Measurements from ENCODE around the gene SLC22A7.

SLC22A7 gene

GRCh38 chr6:43273707-43274106, 24.4 kb upstream of the SLC22A7 start:
- TF ChIP-seq CTCF (IDR thresholded peaks at IDR 0.05; ENCODE audit: insufficient read depth, missing control alignments) = no peak
- no peak for DNase-seq (ENCODE audit: insufficient read length, low spot score)
- FAIRE-seq = no peak

- no peak for TF ChIP-seq CTCF (IDR thresholded peaks at IDR 0.05; ENCODE audit: insufficient read depth, missing control alignments)
- DNase-seq (ENCODE audit: insufficient read length, low spot score) = no peak
- no peak for FAIRE-seq
These were observed 23.7 kb upstream of the SLC22A7 start for GRCh38 chr6:43274127-43274915.

- no peak for TF ChIP-seq CTCF (IDR thresholded peaks at IDR 0.05; ENCODE audit: insufficient read depth, missing control alignments)
- no peak for DNase-seq (ENCODE audit: insufficient read length, low spot score)
- no peak for FAIRE-seq
These were observed 23.0 kb upstream of the SLC22A7 start for GRCh38 chr6:43274916-43275597.

- FAIRE-seq (no peak), DNase-seq (ENCODE audit: insufficient read length, low spot score) (peak; percentile 61)
- no peak for TF ChIP-seq CTCF (IDR thresholded peaks at IDR 0.05; ENCODE audit: insufficient read depth, missing control alignments)
These were observed 22.1 kb upstream of the SLC22A7 start for GRCh38 chr6:43275801-43276576.

GRCh38 chr6:43276577-43277305, 21.3 kb upstream of the SLC22A7 start:
- FAIRE-seq (no peak), DNase-seq (ENCODE audit: insufficient read length, low spot score) (peak; percentile 93)
- no peak for TF ChIP-seq CTCF (IDR thresholded peaks at IDR 0.05; ENCODE audit: insufficient read depth, missing control alignments)

GRCh38 chr6:43277306-43277642, 20.8 kb upstream of the SLC22A7 start:
- no peak for DNase-seq (ENCODE audit: insufficient read length, low spot score)
- no peak for TF ChIP-seq CTCF (IDR thresholded peaks at IDR 0.05; ENCODE audit: insufficient read depth, missing control alignments)
- FAIRE-seq = no peak

Data from D721Med (cell line).